RCC 7860 (cell line): ENCODE measurements around the gene ZFP2.
"Not testable (repeated sequence)": the region's sequence is repeated elsewhere in the genome, so short reads cannot be mapped to it uniquely, and the experiment has no call there.

Experiments used
- DNase-seq: peaks from one replicate; pipeline ENCODE4 v3.0.0-alpha.2; 2015; ENCODE audit warnings: low spot score
- FAIRE-seq: peaks from 2 replicates; lab custom pipeline; 2012; peaks lifted over from hg19 to GRCh38; lab: Jason Lieb, UNC

Gene ZFP2

GRCh38 chr5:178895615-178896571 is at the start of gene ZFP2:
Gene ZFP2, plus strand, starts transcription at chr5:178895913. Its CDS starts 35,401 bp downstream, at chr5:178931314.
- FAIRE-seq, result no peak
- peak; percentile 25 for DNase-seq

- FAIRE-seq, result no peak
- DNase-seq, result no peak
Measured at GRCh38 chr5:178849316-178849715, 46.4 kb upstream of the ZFP2 start.

- no peak for DNase-seq
- FAIRE-seq, result no peak
Measured at GRCh38 chr5:178851951-178852350, 43.8 kb upstream of the ZFP2 start.

GRCh38 chr5:178854284-178854683 is 41.4 kb upstream of the ZFP2 start:
- FAIRE-seq (no peak), DNase-seq (no peak)

- FAIRE-seq (peak; percentile 73), DNase-seq (peak; percentile 86)
Measured at GRCh38 chr5:178859625-178860521, 35.8 kb upstream of the ZFP2 start, which contains the start of gene ZNF354B. Gene ZNF354B, plus strand, starts transcription at chr5:178859953. Its CDS starts 1,095 bp downstream, at chr5:178861048.

- FAIRE-seq, DNase-seq: not testable (repeated sequence)
Measured at GRCh38 chr5:178860615-178861014, 35.1 kb upstream of the ZFP2 start.

- DNase-seq (no peak), FAIRE-seq (no peak)
Measured at GRCh38 chr5:178861627-178862026, 34.1 kb upstream of the ZFP2 start.

GRCh38 chr5:178866946-178867345 is 28.8 kb upstream of the ZFP2 start:
- DNase-seq (no peak), FAIRE-seq (no peak)

GRCh38 chr5:178869577-178869976 is 26.1 kb upstream of the ZFP2 start:
- no peak for FAIRE-seq

GRCh38 chr5:178870411-178870810 is 25.3 kb upstream of the ZFP2 start:
- FAIRE-seq, result no peak
- no peak for DNase-seq

More at GRCh38 chr5:178869577-178869976, 26.1 kb upstream of the ZFP2 start:
- DNase-seq, result no peak

- DNase-seq, result no peak
- FAIRE-seq, result no peak
Measured at GRCh38 chr5:178872302-178872701, 23.4 kb upstream of the ZFP2 start.

- DNase-seq, FAIRE-seq: not testable (repeated sequence)
Measured at GRCh38 chr5:178883115-178883694, 12.5 kb upstream of the ZFP2 start.

GRCh38 chr5:178883815-178884430 is 11.8 kb upstream of the ZFP2 start:
- DNase-seq (no peak), FAIRE-seq (no peak)

GRCh38 chr5:178899289-178899688 is 3.6 kb downstream of the ZFP2 start:
- FAIRE-seq (no peak), DNase-seq (no peak)

- peak; percentile 14 for DNase-seq
- no peak for FAIRE-seq
Measured at GRCh38 chr5:178902849-178903248, 7.1 kb downstream of the ZFP2 start.

- DNase-seq (no peak), FAIRE-seq (no peak)
Measured at GRCh38 chr5:178931846-178932760, 36.4 kb downstream of the ZFP2 start.

- DNase-seq (no peak), FAIRE-seq (no peak)
Measured at GRCh38 chr5:178940569-178941360, 45.1 kb downstream of the ZFP2 start, which contains the start of gene ZNF454. Gene ZNF454, plus strand, starts transcription at chr5:178941198. Its CDS starts 1,594 bp downstream, at chr5:178942792.

- no peak for DNase-seq
- FAIRE-seq, result no peak
Measured at GRCh38 chr5:178941361-178941760, 45.6 kb downstream of the ZFP2 start.
